SK-N-MC (cell line): ENCODE results near the gene NRXN3.

Source experiments
- DNase-seq: peaks from one replicate; pipeline ENCODE4 v3.0.0-alpha.2; 2011; ENCODE audit warnings: low read depth, low spot score
- H3K27ac ChIP-seq: fragments of 200-600 bp; sonication (generic); 2 replicates; pipeline ENCODE4 v1.5.1; 2016; ENCODE audit warnings: mixed run types
- H3K36me3 ChIP-seq: fragments of 200-600 bp; sonication (generic); 2 replicates; pipeline ENCODE4 v1.6.1; 2017; ENCODE audit warnings: antibody characterized with exemption, low read length, mixed read lengths; ENCODE audit not compliant: insufficient read depth
- H3K4me3 ChIP-seq: fragments of 200-600 bp; sonication (generic); 2 replicates; pipeline ENCODE4 v1.5.1; 2016
- H3K9ac ChIP-seq: fragments of 200-600 bp; sonication (generic); 2 replicates; pipeline ENCODE4 v1.8.0; 2017; ENCODE audit warnings: mixed run types, mixed read lengths; ENCODE audit not compliant: insufficient read length
- H3K9me3 ChIP-seq: fragments of 200-600 bp; sonication (generic); 2 replicates; pipeline ENCODE4 v1.6.1; 2017; ENCODE audit warnings: low read depth, mild to moderate bottlenecking, antibody characterized with exemption, low read length, moderate library complexity, mixed read lengths
- EZH2 ChIP-seq: fragments of 200-600 bp; sonication (generic); IDR thresholded peaks from one replicate; pipeline ENCODE4 v1.6.1; 2017; ENCODE audit warnings: antibody characterized with exemption
- FOXP2 ChIP-seq: optimal IDR thresholded peaks from 2 replicates; pipeline ENCODE3; 2011; ENCODE audit warnings: mild to moderate bottlenecking, moderate library complexity; ENCODE audit not compliant: insufficient read depth; ENCODE audit errors: extremely low read length, control extremely low read depth
- POLR2AphosphoS5 ChIP-seq: IDR thresholded peaks from 2 replicates; pipeline ENCODE4 v1.6.1; 2012; ENCODE audit warnings: mild to moderate bottlenecking, low read depth, low read length, borderline replicate concordance

The NRXN3 gene

GRCh38 chr14:79511146-79511545 lies 1341.0 kb downstream of the NRXN3 start:
- H3K4me3 ChIP-seq, result no peak overlapping the region
- H3K9ac ChIP-seq, result no peak overlapping the region
- no peak overlapping the region for H3K27ac ChIP-seq
- no peaks in the 10 kb centered on the region for H3K36me3 ChIP-seq
- no peak for TF ChIP-seq POLR2AphosphoS5
- no peak for TF ChIP-seq FOXP2
- no peak for TF ChIP-seq EZH2
- no peak for DNase-seq
- H3K9me3 ChIP-seq, result no peaks in the 10 kb centered on the region

GRCh38 chr14:79513446-79513845 lies 1343.3 kb downstream of the NRXN3 start:
- Histone ChIP-seq H3K36me3 (no peaks in the 10 kb centered on the region), H3K9me3 (no peaks in the 10 kb centered on the region), H3K4me3 (no peak overlapping the region)

GRCh38 chr14:79514700-79515099 lies 1344.5 kb downstream of the NRXN3 start:
- TF ChIP-seq EZH2 (no peak), FOXP2 (no peak), POLR2AphosphoS5 (no peak)
- H3K36me3 ChIP-seq, result no peaks in the 10 kb centered on the region
- H3K4me3 ChIP-seq, result no peak overlapping the region
- no peaks in the 10 kb centered on the region for H3K9me3 ChIP-seq
- H3K9ac ChIP-seq, result no peak overlapping the region
- no peak overlapping the region for H3K27ac ChIP-seq
- no peak for DNase-seq

More at GRCh38 chr14:79513446-79513845, 1343.3 kb downstream of the NRXN3 start:
- Histone ChIP-seq H3K9ac (no peak overlapping the region), H3K27ac (no peak overlapping the region)
- no peak for DNase-seq
- TF ChIP-seq FOXP2, result no peak
- TF ChIP-seq POLR2AphosphoS5, result no peak

- no peaks in the 10 kb centered on the region for H3K9me3 ChIP-seq
- no peaks in the 10 kb centered on the region for H3K36me3 ChIP-seq
- TF ChIP-seq EZH2 (no peak), FOXP2 (no peak), POLR2AphosphoS5 (no peak)
- H3K27ac ChIP-seq, result no peak overlapping the region
- no peak overlapping the region for H3K9ac ChIP-seq
- H3K4me3 ChIP-seq, result no peak overlapping the region
- DNase-seq, result no peak
Observed at GRCh38 chr14:79515158-79515557, 1345.0 kb downstream of the NRXN3 start.

GRCh38 chr14:79516009-79516408 lies 1345.8 kb downstream of the NRXN3 start:
- no peak overlapping the region for H3K4me3 ChIP-seq
- H3K9ac ChIP-seq, result no peak overlapping the region
- no peaks in the 10 kb centered on the region for H3K9me3 ChIP-seq
- TF ChIP-seq POLR2AphosphoS5, result no peak
- TF ChIP-seq EZH2, result no peak
- no peak for TF ChIP-seq FOXP2
- no peaks in the 10 kb centered on the region for H3K36me3 ChIP-seq
- no peak overlapping the region for H3K27ac ChIP-seq
- DNase-seq, result no peak

- no peaks in the 10 kb centered on the region for H3K36me3 ChIP-seq
- no peak overlapping the region for H3K4me3 ChIP-seq
- no peak overlapping the region for H3K27ac ChIP-seq
- DNase-seq, result no peak
- H3K9ac ChIP-seq, result no peak overlapping the region
- TF ChIP-seq POLR2AphosphoS5 (no peak), EZH2 (no peak), FOXP2 (no peak)
- no peaks in the 10 kb centered on the region for H3K9me3 ChIP-seq
Observed at GRCh38 chr14:79525416-79525815, 1355.2 kb downstream of the NRXN3 start.

GRCh38 chr14:79528828-79529416 lies 1358.7 kb downstream of the NRXN3 start:
- TF ChIP-seq FOXP2 (no peak), POLR2AphosphoS5 (no peak)
- no peak for DNase-seq
- no peak overlapping the region for H3K27ac ChIP-seq

GRCh38 chr14:79530555-79530954 lies 1360.4 kb downstream of the NRXN3 start:
- TF ChIP-seq FOXP2 (no peak), POLR2AphosphoS5 (no peak), EZH2 (no peak)
- H3K9me3 ChIP-seq, result no peaks in the 10 kb centered on the region
- no peaks in the 10 kb centered on the region for H3K36me3 ChIP-seq
- no peak overlapping the region for H3K27ac ChIP-seq
- no peak for DNase-seq
- H3K4me3 ChIP-seq, result no peak overlapping the region
- H3K9ac ChIP-seq, result no peak overlapping the region

More at GRCh38 chr14:79528828-79529416, 1358.7 kb downstream of the NRXN3 start:
- Histone ChIP-seq H3K4me3 (no peak overlapping the region), H3K36me3 (no peaks in the 10 kb centered on the region), H3K9ac (no peak overlapping the region), H3K9me3 (no peaks in the 10 kb centered on the region)

GRCh38 chr14:79534703-79535353 lies 1364.7 kb downstream of the NRXN3 start:
- no peak for DNase-seq
- Histone ChIP-seq H3K36me3 (no peaks in the 10 kb centered on the region), H3K9ac (no peak overlapping the region), H3K9me3 (no peaks in the 10 kb centered on the region), H3K27ac (no peak overlapping the region), H3K4me3 (no peak overlapping the region)
- TF ChIP-seq FOXP2 (no peak), POLR2AphosphoS5 (no peak), EZH2 (no peak)
